ENCODE measurements around the gene GSTCD.

DNA sequence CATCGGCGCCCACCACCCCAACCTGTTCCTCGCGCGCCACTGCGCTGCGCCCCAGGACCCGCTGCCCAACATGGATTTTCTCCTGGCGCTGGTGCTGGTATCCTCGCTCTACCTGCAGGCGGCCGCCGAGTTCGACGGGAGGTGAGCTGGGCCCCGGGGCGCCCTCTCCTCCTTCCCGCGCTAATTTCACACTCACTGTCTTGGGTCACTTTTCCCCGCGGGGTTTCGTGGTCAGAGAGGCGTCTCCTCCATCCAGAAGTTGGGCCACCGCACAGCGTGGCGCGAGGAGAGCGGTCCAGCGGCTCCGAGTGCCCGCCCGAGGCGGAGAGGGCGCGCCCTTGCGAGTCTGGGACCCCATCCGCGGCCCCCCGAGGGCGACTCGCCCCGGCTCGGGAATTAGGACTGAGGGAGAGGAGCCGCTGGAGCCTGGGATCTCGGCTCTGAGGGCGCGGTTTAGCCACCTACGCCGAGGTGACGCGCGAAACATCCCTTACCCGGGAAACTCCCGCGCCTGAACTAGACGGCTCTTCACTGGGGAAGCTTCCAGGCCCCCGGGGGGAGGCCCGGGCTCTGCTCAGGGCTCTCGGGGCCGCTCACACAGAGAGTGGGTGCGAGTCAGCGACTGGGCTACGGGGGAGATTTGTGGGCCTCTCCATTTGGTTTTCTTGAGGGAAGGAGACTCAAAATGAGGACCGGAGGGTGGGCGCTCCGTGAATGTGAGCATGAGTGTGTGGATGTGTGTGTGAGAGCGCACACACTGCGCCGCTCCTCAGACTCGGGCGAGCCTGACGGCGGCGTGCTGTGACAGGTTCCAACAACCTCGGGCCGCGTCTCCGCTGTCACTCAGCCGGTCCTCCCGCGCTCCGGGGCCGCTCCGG lies 187.2 kb downstream of the GSTCD start:
- no peak for TF ChIP-seq CTCF (conservative IDR thresholded peaks at IDR 0.05; ENCODE audit: low read depth, low read length)
- TF ChIP-seq EZH2 (IDR thresholded peaks at IDR 0.05; ENCODE audit: borderline replicate concordance, low read depth, low read length, poor library complexity, severe bottlenecking): peak; percentile 97
